SIG-M5 (cell line): ENCODE measurements around the gene TIE1.

Source experiments
- DNase-seq: peaks from one replicate; lab custom pipeline; 2025; lab: John Stamatoyannopoulos, UW

TIE1 gene

GRCh38 chr1:43312663-43313515 lies 12.1 kb downstream of the TIE1 start:
- no peak for DNase-seq

GRCh38 chr1:43313771-43314170 lies 13.0 kb downstream of the TIE1 start:
- DNase-seq, result no peak

- no peak for DNase-seq
Observed at GRCh38 chr1:43314233-43314632, 13.5 kb downstream of the TIE1 start.

- no peak for DNase-seq
Observed at GRCh38 chr1:43315481-43315880, 14.7 kb downstream of the TIE1 start.

- no peak for DNase-seq
Observed at GRCh38 chr1:43315963-43316737, 15.4 kb downstream of the TIE1 start.

GRCh38 chr1:43316738-43317520 lies 16.1 kb downstream of the TIE1 start:
- no peak for DNase-seq

GRCh38 chr1:43317817-43318471 lies 17.2 kb downstream of the TIE1 start:
- no peak for DNase-seq

- no peak for DNase-seq
Observed at GRCh38 chr1:43318831-43319230, 18.0 kb downstream of the TIE1 start.

GRCh38 chr1:43319288-43319687 lies 18.5 kb downstream of the TIE1 start:
- no peak for DNase-seq

- no peak for DNase-seq
Observed at GRCh38 chr1:43319766-43320165, 19.0 kb downstream of the TIE1 start.

GRCh38 chr1:43321331-43321891 lies 20.6 kb downstream of the TIE1 start:
- DNase-seq, result no peak

GRCh38 chr1:43322506-43322905 lies 21.7 kb downstream of the TIE1 start:
- no peak for DNase-seq

GRCh38 chr1:43324810-43325209 lies 24.0 kb downstream of the TIE1 start:
- no peak for DNase-seq

- no peak for DNase-seq
Observed at GRCh38 chr1:43325381-43325780, 24.6 kb downstream of the TIE1 start.

- no peak for DNase-seq
Observed at GRCh38 chr1:43327549-43328292, 26.9 kb downstream of the TIE1 start.

- no peak for DNase-seq
Observed at GRCh38 chr1:43329995-43330751, 29.4 kb downstream of the TIE1 start.

- DNase-seq, result no peak
Observed at GRCh38 chr1:43331688-43332087, 30.9 kb downstream of the TIE1 start.

- no peak for DNase-seq
Observed at GRCh38 chr1:43334453-43335205, 33.8 kb downstream of the TIE1 start.

GRCh38 chr1:43337588-43337987 lies 36.8 kb downstream of the TIE1 start, which contains the start of gene MPL:
Gene MPL, plus strand, starts transcription at chr1:43337818. Its CDS starts 31 bp downstream, at chr1:43337849.
- DNase-seq, result no peak
